GM12878 (cell line): ENCODE measurements around the gene TBX4.

ENCODE experiments used
- BCLAF1 ChIP-seq: fragments of 450-650 bp; IDR thresholded peaks from 2 replicates; pipeline ENCODE4 v1.6.1; 2017; ENCODE audit warnings: antibody characterized with exemption, mild to moderate bottlenecking, moderate library complexity
- SIN3A ChIP-seq: IDR thresholded peaks from 2 replicates; pipeline ENCODE4 v1.6.1; 2012; ENCODE audit warnings: low read depth, low read length, improper control_type of control experiment
- TF ChIP-seq, protein P1 (sequence below): IDR thresholded peaks from 2 replicates; pipeline ENCODE4 v1.6.1; 2012; ENCODE audit warnings: improper control_type of control experiment, low read depth, low read length; ENCODE audit not compliant: insufficient replicate concordance

DNA sequence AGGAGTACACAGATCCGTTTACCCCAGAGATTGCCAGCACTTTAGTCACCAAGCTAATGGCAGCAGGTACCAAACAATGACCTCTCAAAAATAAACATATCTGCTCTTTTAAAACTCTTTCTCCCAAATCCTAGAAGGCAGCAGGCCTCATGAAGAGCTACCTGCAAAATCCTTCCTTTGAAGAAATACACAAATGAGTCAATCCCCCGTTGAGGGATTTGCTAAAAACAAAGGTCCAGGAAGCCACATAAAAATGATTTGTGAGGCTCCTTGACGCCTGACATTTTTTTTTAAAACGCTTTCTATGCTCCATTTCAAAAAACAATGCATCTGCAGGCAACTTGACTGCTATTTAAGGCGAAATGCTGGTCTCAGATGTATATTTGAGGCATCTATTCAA, 80.6 kb downstream of the TBX4 start:
- TF ChIP-seq SIN3A: no peak
- TF ChIP-seq BCLAF1: no peak
- TF ChIP-seq, protein P1, sequence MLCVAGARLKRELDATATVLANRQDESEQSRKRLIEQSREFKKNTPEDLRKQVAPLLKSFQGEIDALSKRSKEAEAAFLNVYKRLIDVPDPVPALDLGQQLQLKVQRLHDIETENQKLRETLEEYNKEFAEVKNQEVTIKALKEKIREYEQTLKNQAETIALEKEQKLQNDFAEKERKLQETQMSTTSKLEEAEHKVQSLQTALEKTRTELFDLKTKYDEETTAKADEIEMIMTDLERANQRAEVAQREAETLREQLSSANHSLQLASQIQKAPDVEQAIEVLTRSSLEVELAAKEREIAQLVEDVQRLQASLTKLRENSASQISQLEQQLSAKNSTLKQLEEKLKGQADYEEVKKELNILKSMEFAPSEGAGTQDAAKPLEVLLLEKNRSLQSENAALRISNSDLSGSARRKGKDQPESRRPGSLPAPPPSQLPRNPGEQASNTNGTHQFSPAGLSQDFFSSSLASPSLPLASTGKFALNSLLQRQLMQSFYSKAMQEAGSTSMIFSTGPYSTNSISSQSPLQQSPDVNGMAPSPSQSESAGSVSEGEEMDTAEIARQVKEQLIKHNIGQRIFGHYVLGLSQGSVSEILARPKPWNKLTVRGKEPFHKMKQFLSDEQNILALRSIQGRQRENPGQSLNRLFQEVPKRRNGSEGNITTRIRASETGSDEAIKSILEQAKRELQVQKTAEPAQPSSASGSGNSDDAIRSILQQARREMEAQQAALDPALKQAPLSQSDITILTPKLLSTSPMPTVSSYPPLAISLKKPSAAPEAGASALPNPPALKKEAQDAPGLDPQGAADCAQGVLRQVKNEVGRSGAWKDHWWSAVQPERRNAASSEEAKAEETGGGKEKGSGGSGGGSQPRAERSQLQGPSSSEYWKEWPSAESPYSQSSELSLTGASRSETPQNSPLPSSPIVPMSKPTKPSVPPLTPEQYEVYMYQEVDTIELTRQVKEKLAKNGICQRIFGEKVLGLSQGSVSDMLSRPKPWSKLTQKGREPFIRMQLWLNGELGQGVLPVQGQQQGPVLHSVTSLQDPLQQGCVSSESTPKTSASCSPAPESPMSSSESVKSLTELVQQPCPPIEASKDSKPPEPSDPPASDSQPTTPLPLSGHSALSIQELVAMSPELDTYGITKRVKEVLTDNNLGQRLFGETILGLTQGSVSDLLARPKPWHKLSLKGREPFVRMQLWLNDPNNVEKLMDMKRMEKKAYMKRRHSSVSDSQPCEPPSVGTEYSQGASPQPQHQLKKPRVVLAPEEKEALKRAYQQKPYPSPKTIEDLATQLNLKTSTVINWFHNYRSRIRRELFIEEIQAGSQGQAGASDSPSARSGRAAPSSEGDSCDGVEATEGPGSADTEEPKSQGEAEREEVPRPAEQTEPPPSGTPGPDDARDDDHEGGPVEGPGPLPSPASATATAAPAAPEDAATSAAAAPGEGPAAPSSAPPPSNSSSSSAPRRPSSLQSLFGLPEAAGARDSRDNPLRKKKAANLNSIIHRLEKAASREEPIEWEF: no peak
